BLaER1 treated with 17β-estradiol and CSF1 and Interleukin-3, amounts not matched to agents 10 nM and 100 nM (cell line): ENCODE data around the gene PHOSPHO2.
"Not testable (repeated sequence)": the region's sequence is repeated elsewhere in the genome, so short reads cannot be mapped to it uniquely, and the experiment has no call there.

Experiments used
- H3K27ac ChIP-seq, 11 experiments: shearing (Covaris generic); formaldehyde crosslinking; 2 replicates each; pipeline ENCODE4 v1.8.1; 2022
- H3K27me3 ChIP-seq, 11 experiments: shearing (Covaris generic); formaldehyde crosslinking; 2 replicates each; pipeline ENCODE4 v1.8.1; 2022
- H3K36me3 ChIP-seq, 11 experiments: shearing (Covaris generic); formaldehyde crosslinking; 2 replicates each; pipeline ENCODE4 v1.8.1; 2022
- H3K4me1 ChIP-seq, 10 experiments: shearing (Covaris generic); formaldehyde crosslinking; 2 replicates each; pipeline ENCODE4 v1.8.1; 2022
- H3K4me2 ChIP-seq, 11 experiments: shearing (Covaris generic); formaldehyde crosslinking; 2 replicates each; pipeline ENCODE4 v1.8.1; 2022
- H3K4me3 ChIP-seq, 10 experiments: shearing (Covaris generic); formaldehyde crosslinking; 2 replicates each; pipeline ENCODE4 v1.8.1; 2022
- H3K9ac ChIP-seq, 11 experiments: shearing (Covaris generic); formaldehyde crosslinking; 2 replicates each; pipeline ENCODE4 v1.8.1; 2022
- H3K9me3 ChIP-seq, 11 experiments: shearing (Covaris generic); formaldehyde crosslinking; replicated peaks in 1 of 11; 2 replicates each; pipeline ENCODE4 v1.8.1; 2022
- H4K20me1 ChIP-seq, 11 experiments: shearing (Covaris generic); formaldehyde crosslinking; 2 replicates each; pipeline ENCODE4 v1.8.1; 2022
- Cebpa-rat ChIP-seq, 11 experiments: shearing (Covaris generic); IDR thresholded peaks; 2 replicates each; pipeline ENCODE4 v1.8.1; 2022

PHOSPHO2 gene

DNA sequence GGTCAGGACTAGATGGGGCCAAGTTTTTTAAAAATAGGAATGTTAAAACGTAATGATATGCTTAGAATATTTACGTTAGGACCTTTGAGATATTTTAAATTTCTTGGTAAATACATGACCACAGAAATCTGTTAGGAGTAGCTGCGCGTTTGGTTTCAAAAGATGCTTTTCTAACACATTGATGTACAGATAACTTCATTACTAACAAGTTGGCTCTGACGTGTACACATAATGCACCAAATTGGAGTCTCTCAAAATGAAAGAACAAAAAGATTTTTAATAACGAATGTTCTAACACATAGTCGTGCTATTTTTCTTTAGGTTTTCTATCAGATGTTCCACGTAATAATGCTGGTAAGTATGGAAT lies 608 bp downstream of the PHOSPHO2 start:
- no peaks in the 10 kb centered on the region for H4K20me1 ChIP-seq
- H3K4me2 ChIP-seq, result peak overlapping the region; percentile 81 to 97 (median 90)
- H3K27ac ChIP-seq, result peak overlapping the region; percentile 59 to 92 (median 77); a peak in 21 of 22 replicates
- H3K9ac ChIP-seq, result peak overlapping the region; percentile 75 to 94 (median 82)
- TF ChIP-seq Cebpa-rat (IDR thresholded peaks at IDR 0.05), result no peak
- H3K27me3 ChIP-seq, result no peaks in the 10 kb centered on the region
- peaks cover 11 to 21% (median 16%) of the 10 kb centered on the region in 11 experiments; a peak in 20 of 22 replicates for H3K9me3 ChIP-seq
- H3K4me1 ChIP-seq, result peaks cover 13 to 20% (median 15%) of the 10 kb centered on the region in 10 experiments; a peak in 19 of 20 replicates
- H3K36me3 ChIP-seq, result peaks cover 0 to 9% (median 4%) of the 10 kb centered on the region in 11 experiments; a peak in 6 of 22 replicates
- peak overlapping the region; percentile 60 to 88 (median 78) for H3K4me3 ChIP-seq

GRCh38 chr2:169696381-169696780 lies 2.1 kb downstream of the PHOSPHO2 start:
- H3K27ac ChIP-seq, result no peak overlapping the region
- H3K27me3 ChIP-seq, result no peaks in the 10 kb centered on the region
- peaks cover 0 to 6% (median 1%) of the 10 kb centered on the region in 11 experiments; a peak in 8 of 22 replicates for H3K9me3 ChIP-seq
- no peak overlapping the region for H3K4me3 ChIP-seq
- no peak overlapping the region for H3K4me2 ChIP-seq
- peaks cover 13 to 20% (median 15%) of the 10 kb centered on the region in 10 experiments; a peak in 19 of 20 replicates for H3K4me1 ChIP-seq
- no peak overlapping the region for H3K9ac ChIP-seq
- H4K20me1 ChIP-seq, result no peaks in the 10 kb centered on the region
- peaks cover 0 to 9% (median 4%) of the 10 kb centered on the region in 11 experiments; a peak in 7 of 22 replicates for H3K36me3 ChIP-seq
- TF ChIP-seq Cebpa-rat (IDR thresholded peaks at IDR 0.05), result no peak

- H3K27me3 ChIP-seq, H3K9me3 ChIP-seq, H3K9ac ChIP-seq, H3K4me3 ChIP-seq, H4K20me1 ChIP-seq, H3K4me2 ChIP-seq, H3K27ac ChIP-seq: not testable (repeated sequence)
- Histone ChIP-seq H3K36me3 (peaks cover 0 to 13% (median 5%) of the 10 kb centered on the region in 11 experiments; a peak in 8 of 22 replicates), H3K4me1 (peaks cover 7 to 12% (median 9%) of the 10 kb centered on the region in 10 experiments; a peak in 16 of 20 replicates)
Observed at GRCh38 chr2:169699173-169699572, 4.9 kb downstream of the PHOSPHO2 start.

- no peaks in the 10 kb centered on the region for H3K4me1 ChIP-seq
- no peak for TF ChIP-seq Cebpa-rat (IDR thresholded peaks at IDR 0.05)
- H3K4me2 ChIP-seq, result no peak overlapping the region
- H3K9me3 ChIP-seq, result no peaks in the 10 kb centered on the region
- H4K20me1 ChIP-seq, result no peaks in the 10 kb centered on the region
- H3K36me3 ChIP-seq, result peaks cover 0 to 13% (median 5%) of the 10 kb centered on the region in 11 experiments; a peak in 8 of 22 replicates
- H3K27ac ChIP-seq, result no peak overlapping the region
- no peaks in the 10 kb centered on the region for H3K27me3 ChIP-seq
- H3K4me3 ChIP-seq, result no peak overlapping the region
- no peak overlapping the region for H3K9ac ChIP-seq
Observed at GRCh38 chr2:169702996-169703395, 8.7 kb downstream of the PHOSPHO2 start.

DNA sequence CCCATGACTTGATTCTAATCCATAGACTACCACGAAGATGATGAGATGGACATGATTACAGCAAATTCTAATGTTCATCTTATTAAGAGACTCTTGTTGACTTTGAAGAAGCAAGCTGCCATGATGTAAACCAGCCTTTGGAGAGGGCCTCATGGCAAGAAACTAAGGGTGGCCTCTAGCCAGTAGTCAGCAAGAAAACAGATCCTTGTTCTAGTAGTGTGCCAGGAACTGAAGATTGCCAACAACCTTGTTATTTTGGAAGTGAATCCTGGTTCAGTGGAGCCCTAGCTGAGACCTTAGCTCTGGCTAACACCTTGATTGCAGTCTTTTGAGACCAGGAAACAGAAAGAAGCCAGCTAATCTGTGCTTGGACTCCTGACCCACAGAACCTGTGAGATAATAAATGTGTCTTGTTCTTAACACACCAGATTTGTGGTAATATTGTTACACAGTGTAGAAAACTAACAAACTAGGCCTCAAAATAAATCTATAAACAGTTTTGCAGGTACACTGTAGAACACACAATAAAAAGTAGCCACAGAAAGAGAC lies 10.0 kb downstream of the PHOSPHO2 start:
- H3K4me2 ChIP-seq, result no peak overlapping the region
- H4K20me1 ChIP-seq, result no peaks in the 10 kb centered on the region
- H3K9me3 ChIP-seq, result no peaks in the 10 kb centered on the region
- H3K9ac ChIP-seq, result no peak overlapping the region
- no peaks in the 10 kb centered on the region for H3K27me3 ChIP-seq
- H3K27ac ChIP-seq, result no peak overlapping the region
- H3K36me3 ChIP-seq, result peaks cover 0 to 13% (median 2%) of the 10 kb centered on the region in 11 experiments; a peak in 8 of 22 replicates
- no peaks in the 10 kb centered on the region for H3K4me1 ChIP-seq
- no peak for TF ChIP-seq Cebpa-rat (IDR thresholded peaks at IDR 0.05)
- H3K4me3 ChIP-seq, result no peak overlapping the region

- no peak overlapping the region for H3K9ac ChIP-seq
- H3K27ac ChIP-seq, result no peak overlapping the region
- H3K4me1 ChIP-seq, result no peaks in the 10 kb centered on the region
- no peak overlapping the region for H3K4me2 ChIP-seq
- H4K20me1 ChIP-seq, result no peaks in the 10 kb centered on the region
- H3K4me3 ChIP-seq, result no peak overlapping the region
- no peaks in the 10 kb centered on the region for H3K9me3 ChIP-seq
- H3K27me3 ChIP-seq, result no peaks in the 10 kb centered on the region
- no peak for TF ChIP-seq Cebpa-rat (IDR thresholded peaks at IDR 0.05)
- peaks cover 0 to 13% (median 0%) of the 10 kb centered on the region in 11 experiments; a peak in 4 of 22 replicates for H3K36me3 ChIP-seq
Observed at GRCh38 chr2:169705927-169706326, 11.7 kb downstream of the PHOSPHO2 start.

DNA sequence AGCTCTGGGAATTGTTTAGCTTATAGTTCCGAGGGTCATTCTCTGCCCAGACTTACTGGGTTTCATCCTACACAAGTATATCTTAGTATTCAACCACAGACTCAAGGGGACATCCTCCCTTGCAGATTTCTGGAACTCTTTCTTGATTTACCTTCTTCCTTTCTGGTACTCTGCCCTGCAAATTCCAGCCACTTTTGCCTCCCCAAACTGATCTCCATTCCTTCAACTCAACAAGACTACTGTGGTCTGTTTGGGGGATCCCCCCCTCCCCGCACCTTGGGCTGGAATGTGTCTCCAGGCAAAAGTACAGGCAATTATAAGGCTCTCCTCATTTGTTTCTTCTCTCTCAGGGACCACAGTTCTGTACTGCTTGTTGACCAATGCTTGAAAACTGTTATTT lies 13.4 kb downstream of the PHOSPHO2 start:
- Histone ChIP-seq H3K4me2 (no peak overlapping the region), H4K20me1 (no peaks in the 10 kb centered on the region), H3K27me3 (no peaks in the 10 kb centered on the region), H3K4me3 (no peak overlapping the region), H3K27ac (no peak overlapping the region), H3K9ac (no peak overlapping the region), H3K9me3 (peaks cover 7 to 14% (median 13%) of the 10 kb centered on the region in 11 experiments; a peak in 19 of 22 replicates), H3K36me3 (peaks cover 0 to 7% (median 0%) of the 10 kb centered on the region in 11 experiments; a peak in 5 of 22 replicates), H3K4me1 (no peaks in the 10 kb centered on the region)
- TF ChIP-seq Cebpa-rat (IDR thresholded peaks at IDR 0.05), result no peak

DNA sequence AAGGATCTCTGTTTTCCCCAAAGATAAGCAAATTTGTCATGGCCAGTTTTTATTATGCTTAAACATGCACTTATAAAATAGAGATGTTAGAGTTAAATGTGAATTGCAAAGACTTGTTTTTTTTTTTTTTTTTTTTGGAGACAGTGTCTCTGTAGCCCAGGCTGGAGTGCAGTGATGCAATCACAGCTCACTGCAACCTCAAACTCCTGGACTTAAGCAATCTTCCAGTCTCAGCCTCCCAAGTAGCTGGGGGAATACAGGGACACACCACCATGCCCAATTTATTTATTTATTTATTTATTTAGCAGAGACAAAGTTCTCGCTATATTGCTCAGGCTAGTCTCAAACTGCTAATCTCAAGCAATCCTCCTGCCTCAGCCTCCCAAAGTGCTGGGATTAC lies 15.1 kb downstream of the PHOSPHO2 start:
- Histone ChIP-seq H3K27ac (no peak overlapping the region), H3K9ac (no peak overlapping the region), H3K4me1 (no peaks in the 10 kb centered on the region), H3K36me3 (peaks cover 0 to 7% (median 0%) of the 10 kb centered on the region in 11 experiments; a peak in 5 of 22 replicates), H3K9me3 (peaks cover 7 to 20% (median 14%) of the 10 kb centered on the region in 11 experiments; a peak in 19 of 22 replicates), H3K4me3 (no peak overlapping the region), H3K4me2 (no peak overlapping the region), H4K20me1 (no peaks in the 10 kb centered on the region), H3K27me3 (no peaks in the 10 kb centered on the region)
- TF ChIP-seq Cebpa-rat (IDR thresholded peaks at IDR 0.05), result no peak

DNA sequence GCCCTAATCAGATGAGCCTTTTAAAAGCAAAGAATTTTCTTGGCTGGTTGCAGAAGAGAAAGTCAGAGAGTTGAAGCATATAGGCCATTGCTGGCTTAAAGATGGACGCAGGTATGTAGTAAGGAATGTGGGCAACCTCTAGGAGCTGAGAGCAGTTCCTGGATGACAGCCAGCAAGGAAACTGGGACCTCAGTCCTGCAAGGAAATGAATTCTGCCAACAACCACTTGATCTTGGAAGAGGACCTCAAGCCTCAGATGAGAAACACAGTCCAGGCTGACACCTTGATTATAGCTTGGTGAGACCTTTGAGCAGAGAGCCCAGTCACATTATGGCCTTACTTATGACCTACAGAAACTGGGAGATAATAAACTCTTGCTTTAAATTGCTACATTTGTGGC lies 15.7 kb downstream of the PHOSPHO2 start:
- no peaks in the 10 kb centered on the region for H4K20me1 ChIP-seq
- H3K36me3 ChIP-seq, result peaks cover 0 to 7% (median 0%) of the 10 kb centered on the region in 11 experiments; a peak in 5 of 22 replicates
- H3K4me2 ChIP-seq, result no peak overlapping the region
- no peak overlapping the region for H3K9ac ChIP-seq
- H3K4me1 ChIP-seq, result no peaks in the 10 kb centered on the region
- no peaks in the 10 kb centered on the region for H3K27me3 ChIP-seq
- no peak for TF ChIP-seq Cebpa-rat (IDR thresholded peaks at IDR 0.05)
- H3K4me3 ChIP-seq, result no peak overlapping the region
- no peak overlapping the region for H3K27ac ChIP-seq
- peaks cover 7 to 20% (median 14%) of the 10 kb centered on the region in 11 experiments; a peak in 19 of 22 replicates for H3K9me3 ChIP-seq
